HG02870 (cell line): ENCODE measurements around the gene NID2.

Experiments used
- ATAC-seq: cut with Tn5 transposase; IDR thresholded peaks from one replicate; pipeline ENCODE4 v1.9.1; 2021; ENCODE audit warnings: mild to moderate bottlenecking, moderate library complexity; ENCODE audit not compliant: unreplicated experiment

The NID2 gene

DNA sequence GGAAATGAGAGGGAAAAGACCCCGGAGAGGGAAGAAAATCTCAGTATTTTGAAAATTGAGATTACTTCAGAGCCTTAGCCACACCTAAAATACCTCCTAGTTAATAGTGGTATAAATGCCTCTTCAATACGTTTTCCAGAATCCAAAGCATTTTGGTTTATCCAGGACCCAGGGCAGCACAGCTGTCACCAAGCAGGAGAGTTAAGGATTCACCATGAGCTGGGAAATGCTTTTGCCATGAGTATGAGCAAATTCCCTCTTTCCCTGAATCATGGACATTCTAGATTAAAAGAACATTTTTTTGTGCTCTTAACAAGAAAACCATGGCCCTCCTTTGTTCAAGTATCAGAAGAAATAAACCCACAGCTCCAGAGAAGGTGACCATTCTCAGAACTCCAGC, 101.3 kb downstream of the NID2 start:
- no peak for ATAC-seq

DNA sequence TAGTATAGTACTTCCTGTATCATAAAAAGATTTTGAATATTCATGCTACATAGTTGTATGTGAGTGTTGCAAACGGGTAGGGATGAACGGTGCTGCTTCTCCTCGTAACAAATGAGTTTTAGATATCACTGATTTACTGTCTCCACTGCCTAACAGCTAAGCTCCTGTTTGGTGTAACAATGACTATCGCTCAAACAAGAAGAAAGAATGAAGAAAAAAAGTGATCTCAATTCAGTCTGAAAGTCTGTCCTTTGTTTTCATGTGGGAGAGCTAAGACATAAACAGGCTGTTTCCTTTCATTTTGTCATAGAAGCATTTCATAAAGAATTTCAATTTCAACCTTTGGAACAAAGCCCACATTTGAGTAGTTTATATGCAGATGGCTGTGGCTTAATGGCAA, 105.6 kb downstream of the NID2 start:
- no peak for ATAC-seq

DNA sequence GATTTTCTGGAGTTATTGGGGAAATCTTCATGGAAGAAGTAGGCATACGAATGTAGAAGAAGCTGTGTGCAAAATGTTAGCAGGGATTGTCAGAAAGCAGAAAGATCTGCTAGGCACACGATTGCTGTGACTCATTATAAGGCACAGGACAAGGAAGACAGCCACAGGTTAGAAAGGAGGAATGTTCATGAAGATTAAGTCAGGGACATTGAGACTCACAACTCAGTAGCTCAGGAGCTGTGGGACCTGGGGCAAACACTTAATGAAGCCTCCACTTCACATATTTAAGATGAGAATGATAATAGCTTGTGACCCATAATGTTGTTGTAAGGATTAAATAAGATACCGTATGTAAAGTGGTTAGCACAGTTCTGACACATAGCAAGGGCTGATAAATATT, 106.1 kb downstream of the NID2 start:
- ATAC-seq, result no peak

DNA sequence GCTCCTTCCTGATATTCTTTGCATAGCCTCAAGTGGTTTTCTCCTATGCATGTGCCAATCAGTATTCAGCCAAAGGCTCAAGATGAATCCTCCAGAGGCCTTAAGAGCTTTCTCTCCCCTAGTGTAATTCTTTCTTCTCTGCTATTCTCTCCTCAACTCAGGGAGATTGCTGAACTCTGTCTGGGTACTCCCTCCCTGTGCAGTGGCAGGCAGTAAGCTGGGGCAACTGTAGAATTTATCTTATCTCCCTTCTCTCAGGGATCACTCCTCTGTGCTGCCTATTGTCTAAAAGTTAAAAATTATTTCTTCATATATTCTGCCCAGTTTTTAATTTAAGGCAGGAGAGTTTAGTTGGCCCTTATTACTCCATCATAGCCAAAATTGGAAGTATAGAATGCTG, 108.0 kb downstream of the NID2 start:
- no peak for ATAC-seq

DNA sequence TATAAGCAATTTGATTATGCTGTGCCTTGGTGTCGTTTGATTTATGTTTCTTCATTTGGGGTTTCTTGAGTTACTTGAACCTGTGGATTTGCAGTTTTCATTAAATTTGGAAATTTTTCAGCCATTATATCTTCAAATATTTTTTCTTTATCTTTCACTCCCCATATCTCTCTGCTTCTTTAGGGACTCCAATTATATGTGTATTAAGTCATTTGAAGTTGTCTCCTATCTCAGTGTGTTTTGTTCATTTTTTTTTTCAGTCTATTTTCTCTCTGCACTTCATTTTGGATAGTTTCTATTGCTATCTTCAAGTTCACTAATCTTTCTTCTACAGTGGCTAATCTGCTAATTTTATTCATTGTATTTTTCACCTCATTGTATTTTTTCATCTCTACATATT, 108.9 kb downstream of the NID2 start:
- no peak for ATAC-seq

- ATAC-seq, result no peak
These were observed 110.9 kb downstream of the NID2 start for GRCh38 chr14:51957950-51958349.
